ENCODE measurements around the gene KLRF1. TPM values are rescaled to one million over a fixed set of nuclear protein-coding genes. Genes with fewer than 3 reads are reported as not detected.

Gene KLRF1
- total and polyA plus RNA-seq, 12 donors, result 0.17 to 0.61 (median 0.42) TPM; not detected in 7

DNA sequence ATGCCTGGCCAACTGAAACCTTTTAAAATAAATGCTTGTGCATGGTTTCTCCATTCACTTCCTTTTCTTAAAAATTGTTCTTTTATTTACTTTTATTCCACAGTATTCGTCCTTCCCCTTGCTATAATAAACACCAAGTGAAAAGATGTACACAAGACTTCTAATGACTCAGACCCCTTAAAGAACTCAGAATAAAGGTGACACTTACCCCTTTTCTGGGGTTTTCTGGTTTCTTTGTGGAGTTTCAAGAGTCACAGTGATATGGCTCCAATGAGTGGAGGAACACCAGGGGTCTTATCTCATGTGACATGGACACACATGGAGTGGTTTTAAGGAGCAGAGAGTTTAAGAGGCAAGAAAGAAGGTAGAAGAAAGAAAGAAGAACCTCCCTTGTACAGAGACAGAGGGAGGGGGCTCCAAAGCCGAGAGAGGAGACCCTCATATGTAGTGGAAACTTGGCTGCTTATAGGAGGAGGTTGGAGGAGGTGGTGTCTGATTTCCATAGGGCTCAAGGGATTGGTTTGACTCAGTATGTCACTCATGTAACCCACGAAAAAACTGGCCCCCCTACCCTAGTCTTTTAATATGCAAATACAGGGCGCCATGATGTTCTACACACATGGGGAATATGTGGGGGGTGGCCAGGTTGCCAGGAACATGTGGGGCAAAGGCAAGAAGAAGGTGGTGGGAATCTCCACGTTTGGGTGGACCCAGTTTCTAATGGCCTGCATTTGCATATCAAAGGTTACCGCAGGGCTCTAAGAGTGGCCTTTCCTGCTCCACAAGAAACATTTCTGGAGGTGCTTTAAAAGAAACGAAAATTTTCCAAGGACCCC, 44.5 kb upstream of the KLRF1 start:
- H3K4me3 ChIP-seq, result no peak overlapping the region
- TF ChIP-seq, protein P1, sequence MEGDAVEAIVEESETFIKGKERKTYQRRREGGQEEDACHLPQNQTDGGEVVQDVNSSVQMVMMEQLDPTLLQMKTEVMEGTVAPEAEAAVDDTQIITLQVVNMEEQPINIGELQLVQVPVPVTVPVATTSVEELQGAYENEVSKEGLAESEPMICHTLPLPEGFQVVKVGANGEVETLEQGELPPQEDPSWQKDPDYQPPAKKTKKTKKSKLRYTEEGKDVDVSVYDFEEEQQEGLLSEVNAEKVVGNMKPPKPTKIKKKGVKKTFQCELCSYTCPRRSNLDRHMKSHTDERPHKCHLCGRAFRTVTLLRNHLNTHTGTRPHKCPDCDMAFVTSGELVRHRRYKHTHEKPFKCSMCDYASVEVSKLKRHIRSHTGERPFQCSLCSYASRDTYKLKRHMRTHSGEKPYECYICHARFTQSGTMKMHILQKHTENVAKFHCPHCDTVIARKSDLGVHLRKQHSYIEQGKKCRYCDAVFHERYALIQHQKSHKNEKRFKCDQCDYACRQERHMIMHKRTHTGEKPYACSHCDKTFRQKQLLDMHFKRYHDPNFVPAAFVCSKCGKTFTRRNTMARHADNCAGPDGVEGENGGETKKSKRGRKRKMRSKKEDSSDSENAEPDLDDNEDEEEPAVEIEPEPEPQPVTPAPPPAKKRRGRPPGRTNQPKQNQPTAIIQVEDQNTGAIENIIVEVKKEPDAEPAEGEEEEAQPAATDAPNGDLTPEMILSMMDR (IDR thresholded peaks at IDR 0.05), result no peak
- TF ChIP-seq POLR2A (IDR thresholded peaks at IDR 0.05), result no peak
- H3K27me3 ChIP-seq, result no peaks in the 10 kb centered on the region
- DNase-seq, result no peak
- 61 to 72% (median 68%) methylated on average over 7 of the region's 7 CpGs for WGBS, 4 donors
- no peaks in the 10 kb centered on the region for H3K36me3 ChIP-seq (replicated peaks in 1 of 2)
- H3K4me1 ChIP-seq (replicated peaks in 1 of 2), result no peaks in the 10 kb centered on the region
- intact Hi-C loops (cut with DNase I), result no loop called here
- no peaks in the 10 kb centered on the region for H3K9me3 ChIP-seq (replicated peaks in 1 of 3)
- no peak overlapping the region for H3K27ac ChIP-seq

DNA sequence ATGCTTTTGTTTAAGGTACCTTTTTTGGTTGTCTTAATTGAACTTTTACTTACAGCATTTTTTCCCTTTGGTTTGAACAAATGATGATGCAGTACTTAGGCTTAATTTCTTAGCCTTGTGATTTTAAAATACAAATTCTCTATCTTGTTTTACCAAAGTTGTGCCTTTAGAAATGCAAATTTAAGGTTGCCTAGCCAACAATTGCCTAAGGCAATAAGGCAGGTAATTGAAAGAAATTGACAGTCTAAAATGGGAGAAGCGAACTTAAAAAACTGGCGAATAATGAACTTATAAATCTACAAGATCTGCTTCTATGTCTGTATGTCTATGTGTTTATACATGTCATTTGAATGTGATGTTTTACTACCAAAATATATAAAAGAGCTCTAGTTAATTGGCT, 43.0 kb upstream of the KLRF1 start:
- Histone ChIP-seq H3K4me3 (no peak overlapping the region), H3K36me3 (replicated peaks in 1 of 2) (no peaks in the 10 kb centered on the region), H3K27me3 (no peaks in the 10 kb centered on the region), H3K9me3 (replicated peaks in 1 of 3) (no peaks in the 10 kb centered on the region), H3K27ac (no peak overlapping the region), H3K4me1 (replicated peaks in 1 of 2) (no peaks in the 10 kb centered on the region)
- WGBS, 4 donors, result 86 to 91% (median 90%) methylated on average over 2 of the region's 2 CpGs
- no peak for DNase-seq
- intact Hi-C loops (cut with DNase I), result no loop called here
- TF ChIP-seq, protein P1 (IDR thresholded peaks at IDR 0.05), result no peak
- TF ChIP-seq POLR2A (IDR thresholded peaks at IDR 0.05), result no peak

DNA sequence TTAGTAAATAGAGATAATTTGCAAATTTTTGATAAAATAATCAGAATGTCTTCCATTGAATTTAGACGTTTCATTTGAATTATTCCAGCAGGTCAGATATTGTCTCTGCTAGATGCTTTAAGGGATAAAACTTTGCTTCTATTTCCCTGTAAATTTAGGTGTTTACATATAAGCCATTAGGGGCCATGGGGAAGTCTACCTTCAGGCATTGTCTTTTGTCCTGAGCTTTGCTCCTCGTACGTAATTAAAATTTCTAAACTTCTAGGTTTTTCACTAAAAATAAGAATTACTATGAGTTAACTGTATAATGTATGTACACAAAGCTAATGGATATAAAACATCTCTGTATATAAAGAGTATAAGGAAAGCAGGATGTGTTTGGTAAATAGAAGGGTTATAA, 42.5 kb upstream of the KLRF1 start:
- H3K27me3 ChIP-seq, result no peaks in the 10 kb centered on the region
- H3K4me1 ChIP-seq (replicated peaks in 1 of 2), result no peaks in the 10 kb centered on the region
- no peaks in the 10 kb centered on the region for H3K36me3 ChIP-seq (replicated peaks in 1 of 2)
- intact Hi-C loops (cut with DNase I), result no loop called here
- TF ChIP-seq POLR2A (IDR thresholded peaks at IDR 0.05), result no peak
- TF ChIP-seq, protein P1 (IDR thresholded peaks at IDR 0.05), result no peak
- no peaks in the 10 kb centered on the region for H3K9me3 ChIP-seq (replicated peaks in 1 of 3)
- 56 to 67% (median 65%) methylated on average over 3 of the region's 3 CpGs for WGBS, 4 donors
- no peak overlapping the region for H3K27ac ChIP-seq
- H3K4me3 ChIP-seq, result no peak overlapping the region
- DNase-seq, result no peak

DNA sequence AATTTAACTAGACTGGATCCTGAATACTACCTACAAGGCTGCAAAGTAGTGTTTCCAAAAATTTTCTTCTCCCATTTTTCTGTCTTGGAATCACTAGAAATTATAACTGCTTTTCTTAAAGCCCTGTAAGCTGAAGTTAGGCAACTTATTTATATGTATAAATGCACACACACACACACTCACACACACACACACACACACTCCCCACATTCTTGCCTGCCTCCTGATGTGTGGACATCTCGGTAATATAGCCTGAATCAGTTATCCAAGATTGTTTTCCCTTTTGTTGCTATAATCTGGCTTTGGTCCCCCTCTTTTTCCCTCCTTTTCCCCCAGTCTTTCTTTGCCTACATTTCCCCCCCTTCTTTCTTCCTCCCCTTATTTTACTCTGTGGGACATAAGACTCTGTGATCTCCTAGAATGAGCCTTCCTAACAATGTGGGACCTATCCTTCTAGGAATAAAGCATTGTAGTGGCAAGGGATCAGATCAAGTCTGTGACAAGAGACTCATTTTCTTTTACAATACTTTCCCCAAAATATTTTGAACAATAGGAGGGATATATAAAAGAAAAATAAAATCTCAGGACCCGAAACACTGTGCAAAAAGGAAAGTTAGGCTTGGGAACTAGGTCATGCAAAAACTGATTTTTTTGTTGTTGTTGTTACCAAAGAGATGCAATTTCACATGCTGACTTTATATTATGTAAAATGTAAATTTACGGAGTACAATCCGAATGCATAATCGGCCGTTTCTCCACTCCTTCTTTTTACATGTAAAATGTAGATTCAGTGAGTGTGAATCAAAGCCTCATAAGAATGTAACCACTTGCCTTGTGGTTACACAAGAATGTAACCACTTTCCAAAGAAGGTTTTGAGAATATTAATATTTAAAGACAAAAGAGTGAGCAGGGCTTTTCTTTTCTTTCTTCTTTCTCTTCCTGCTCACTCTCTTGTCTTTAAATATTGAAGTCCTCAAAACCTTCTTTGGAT, 40.3 kb upstream of the KLRF1 start:
- Histone ChIP-seq H3K4me3 (no peak overlapping the region), H3K4me1 (replicated peaks in 1 of 2) (no peaks in the 10 kb centered on the region), H3K36me3 (replicated peaks in 1 of 2) (no peaks in the 10 kb centered on the region), H3K27me3 (peaks cover 4% of the 10 kb centered on the region), H3K27ac (no peak overlapping the region), H3K9me3 (replicated peaks in 1 of 3) (no peaks in the 10 kb centered on the region)
- intact Hi-C loops (cut with DNase I), result no loop called here
- 63 to 74% (median 70%) methylated on average over 6 of the region's 6 CpGs for WGBS, 4 donors
- no peak for TF ChIP-seq POLR2A (IDR thresholded peaks at IDR 0.05)
- TF ChIP-seq, protein P1 (IDR thresholded peaks at IDR 0.05), result no peak
- no peak for DNase-seq
